ENCODE data around the gene DYNC1I1. TPM values are rescaled to one million over a fixed set of nuclear protein-coding genes. Genes with fewer than 3 reads are reported as not detected.

Gene DYNC1I1
- total and polyA plus RNA-seq, 2 of the 13 experiments (the other 11 are each of a cell fraction or from before 2014, with no cell fraction given) = not detected

DNA sequence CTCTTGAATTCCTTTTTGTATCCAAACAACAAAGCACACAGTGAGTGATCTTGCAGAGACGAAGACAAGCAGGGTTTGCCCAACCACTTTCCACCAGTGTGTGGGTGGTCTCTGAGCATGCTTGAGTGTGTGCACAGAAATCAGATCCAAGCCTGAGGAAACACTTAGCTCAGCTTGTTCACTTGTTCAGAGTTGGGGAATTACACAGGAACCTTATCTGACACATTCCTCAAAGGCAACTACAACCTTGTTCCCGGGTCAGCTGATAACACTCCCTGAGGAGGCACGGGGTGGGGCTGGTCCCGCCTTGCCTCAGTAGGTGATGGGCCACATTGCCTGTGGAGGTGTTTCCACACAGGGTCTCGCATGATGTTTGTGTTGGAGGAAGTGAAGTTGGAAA, 216.9 kb downstream of the DYNC1I1 start:
- ATAC-seq = no peak
- in situ Hi-C loops (cut with HindIII; ENCODE audit: extremely low pct_ligation_motif_present, low pct_unique_long_range_greater_than_20kb) = no loop called here
- Histone ChIP-seq H2AFZ (ENCODE audit: low read length) (no peak overlapping the region), H3K4me1 (ENCODE audit: insufficient read depth, low read length) (no peaks in the 10 kb centered on the region), H3K27me3 (ENCODE audit: control insufficient read depth in 1 of 2, insufficient read depth in 2 of 2, low read length in 2 of 2) (no peaks in the 10 kb centered on the region), H3K79me2 (ENCODE audit: insufficient read depth, low read length) (no peaks in the 10 kb centered on the region), H3K4me2 (ENCODE audit: low read depth, low read length) (no peak overlapping the region), H3K27ac (ENCODE audit: extremely low read length, insufficient read depth, low read length) (no peak overlapping the region), H4K20me1 (ENCODE audit: insufficient read depth, low read length) (no peaks in the 10 kb centered on the region), H3K9me3 (ENCODE audit: low read length) (no peaks in the 10 kb centered on the region), H3K4me3 (replicated peaks in 1 of 3; ENCODE audit: insufficient read depth in 1 of 3, low read depth in 2 of 3, low read length in 3 of 3) (no peak overlapping the region), H3K36me3 (replicated peaks in 1 of 2; ENCODE audit: control insufficient read depth in 1 of 2, insufficient read depth in 2 of 2, low read length in 2 of 2) (no peaks in the 10 kb centered on the region; a peak in 1 of 5 replicates), H3K9ac (ENCODE audit: insufficient read depth, low read depth, low read length) (no peak overlapping the region)
- no peak for FAIRE-seq
- DNase-seq (ENCODE audit: low spot score) = no peak
- CTCF ChIA-PET (ENCODE audit: low intra/inter-chr PET ratio, low total read pairs) = no interaction called here
- TF ChIP-seq ZSCAN30 (CRISPR knock-in tag; IDR thresholded peaks at IDR 0.05) (no peak), ZFP36L1 (CRISPR knock-in tag; IDR thresholded peaks at IDR 0.05) (no peak), RFXANK (CRISPR knock-in tag; IDR thresholded peaks at IDR 0.05) (no peak), KDM5A (IDR thresholded peaks at IDR 0.05; ENCODE audit: borderline replicate concordance, low read length) (no peak), ZNF800 (CRISPR knock-in tag; IDR thresholded peaks at IDR 0.05) (no peak), ZNF770 (CRISPR knock-in tag; IDR thresholded peaks at IDR 0.05) (no peak)
- BruUV-seq (replicated peaks) = no TSS peak
- POLR2A ChIA-PET = no interaction called here
- intact Hi-C loops (cut with micrococcal nuclease; ENCODE audit: unreplicated experiment) = no loop called here
- WGBS (ENCODE audit: low lambda C conversion rate) = 0% methylated on average over 3 of the region's 5 CpGs

Data from HepG2 (cell line).